Activated T-helper 17 cell treated with anti-CD3 and anti-CD28 coated beads, Interleukin-2, amount 50 U/mL, for 72 hours (primary cell): Measurements from ENCODE around the gene NSD1. TPM values are rescaled to one million over a fixed set of nuclear protein-coding genes. Genes with fewer than 3 reads are reported as not detected.

Experiments used
- ATAC-seq: fragments of 150-1000 bp; cut with Tn5 transposase; replicated peaks from 2 replicates; pipeline ENCODE4 v1.10.0; 2021; ENCODE audit warnings: mild to moderate bottlenecking, moderate library complexity
- H3K27ac Mint-ChIP-seq: one replicate; pipeline ENCODE4 v1.8.0; 2022; ENCODE audit warnings: mixed read lengths
- H3K27me3 Mint-ChIP-seq: one replicate; pipeline ENCODE4 v1.8.0; 2022; ENCODE audit warnings: mixed read lengths
- H3K36me3 Mint-ChIP-seq: one replicate; pipeline ENCODE4 v1.8.0; 2022; ENCODE audit warnings: low read depth, mild to moderate bottlenecking, mixed read lengths
- H3K4me1 Mint-ChIP-seq: one replicate; pipeline ENCODE4 v1.8.0; 2022; ENCODE audit warnings: mixed read lengths
- H3K4me3 Mint-ChIP-seq: one replicate; pipeline ENCODE4 v1.8.0; 2022; ENCODE audit warnings: mild to moderate bottlenecking, mixed read lengths
- H3K9me3 Mint-ChIP-seq: one replicate; pipeline ENCODE4 v1.8.0; 2022; ENCODE audit warnings: mixed read lengths
- total RNA-seq, 2 donors: library from RNA; stranded (reverse); gene quantifications; one replicate each; pipeline ENCODE4 v1.2.3, GENCODE V29; 2022

NSD1 gene
- total RNA-seq, 2 donors from 2014 or later: 66.7 to 86.1 TPM

GRCh38 chr5:177195307-177195952 lies 61.9 kb downstream of the NSD1 start:
- Mint-ChIP-seq H3K4me3 (no peak overlapping the region), H3K27me3 (no peaks in the 10 kb centered on the region), H3K4me1 (no peaks in the 10 kb centered on the region), H3K9me3 (no peaks in the 10 kb centered on the region), H3K27ac (peak overlapping the region; percentile 58), H3K36me3 (peaks cover 87% of the 10 kb centered on the region)
- no peak for ATAC-seq

DNA sequence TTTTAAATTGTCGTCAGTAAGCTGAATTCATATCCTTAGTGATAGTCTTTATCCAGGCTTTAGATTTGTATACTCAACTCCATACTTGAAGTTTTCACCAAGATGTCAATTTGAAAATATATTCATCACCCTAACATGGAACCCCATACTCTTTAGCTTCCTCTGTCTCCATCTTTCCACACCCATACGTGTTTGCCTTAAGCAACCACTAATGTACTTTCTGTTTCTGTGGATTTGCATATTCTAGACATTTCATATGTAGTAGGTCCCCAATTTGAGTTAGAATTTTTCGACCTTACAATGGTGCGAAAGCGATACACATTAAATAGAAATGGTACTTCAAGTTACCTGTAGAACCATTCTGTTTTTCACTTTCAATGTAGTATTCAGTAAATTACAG lies 65.2 kb downstream of the NSD1 start:
- no peaks in the 10 kb centered on the region for H3K27me3 Mint-ChIP-seq
- no peak overlapping the region for H3K27ac Mint-ChIP-seq
- H3K4me1 Mint-ChIP-seq: no peaks in the 10 kb centered on the region
- no peaks in the 10 kb centered on the region for H3K9me3 Mint-ChIP-seq
- ATAC-seq: no peak
- H3K4me3 Mint-ChIP-seq: no peak overlapping the region
- peaks cover 86% of the 10 kb centered on the region for H3K36me3 Mint-ChIP-seq

DNA sequence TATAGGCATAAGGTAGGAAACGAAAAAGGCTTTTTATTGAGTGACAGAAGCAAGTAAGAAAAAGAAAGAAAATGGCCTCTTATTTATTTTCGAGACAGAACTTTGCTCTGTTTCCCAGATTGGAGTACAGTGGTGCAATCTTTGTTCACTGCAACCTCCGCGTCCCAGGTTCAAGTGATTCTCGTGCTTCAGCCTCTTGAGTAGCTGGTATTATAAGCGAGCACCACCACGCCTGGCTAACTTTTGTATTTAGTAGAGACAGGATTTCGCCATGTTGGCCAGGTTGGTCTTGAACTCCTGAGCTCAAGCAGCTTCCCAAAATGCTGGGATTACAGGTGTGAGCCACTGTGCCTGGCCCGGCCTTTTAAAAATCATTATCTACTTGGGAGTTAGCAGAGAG lies 70.7 kb downstream of the NSD1 start:
- no peaks in the 10 kb centered on the region for H3K9me3 Mint-ChIP-seq
- H3K4me1 Mint-ChIP-seq: no peaks in the 10 kb centered on the region
- H3K27me3 Mint-ChIP-seq: no peaks in the 10 kb centered on the region
- ATAC-seq: no peak
- H3K4me3 Mint-ChIP-seq: no peak overlapping the region
- peak overlapping the region; percentile 11 for H3K27ac Mint-ChIP-seq
- H3K36me3 Mint-ChIP-seq: peaks cover 89% of the 10 kb centered on the region

- Mint-ChIP-seq H3K4me1 (no peaks in the 10 kb centered on the region), H3K36me3 (peaks cover 94% of the 10 kb centered on the region), H3K9me3 (no peaks in the 10 kb centered on the region)
These were observed 76.0 kb downstream of the NSD1 start for GRCh38 chr5:177209610-177210009.

DNA sequence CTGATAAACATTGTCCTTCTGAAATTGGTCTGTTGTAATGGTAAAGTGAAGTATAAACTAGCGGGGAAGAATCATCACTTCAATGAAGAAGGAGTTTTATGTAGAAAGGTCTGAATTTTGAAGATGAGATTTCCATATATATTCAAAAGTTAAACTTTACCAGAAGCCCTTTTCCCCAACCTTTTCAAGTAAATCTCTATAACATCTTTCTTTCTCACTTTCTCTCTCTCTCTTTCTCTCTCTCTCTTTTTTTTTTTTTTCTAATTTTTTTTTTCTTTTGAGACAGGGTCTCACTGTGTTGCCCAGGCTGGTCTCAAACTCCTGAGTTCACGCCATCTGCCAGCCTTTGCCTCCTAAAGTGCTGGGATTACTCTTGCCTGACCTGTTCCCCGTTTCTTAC lies 78.7 kb downstream of the NSD1 start:
- no peaks in the 10 kb centered on the region for H3K4me1 Mint-ChIP-seq
- H3K27ac Mint-ChIP-seq: peak overlapping the region; percentile 31
- no peak for ATAC-seq
- H3K4me3 Mint-ChIP-seq: no peak overlapping the region
- H3K27me3 Mint-ChIP-seq: no peaks in the 10 kb centered on the region
- H3K36me3 Mint-ChIP-seq: peaks cover 97% of the 10 kb centered on the region
- no peaks in the 10 kb centered on the region for H3K9me3 Mint-ChIP-seq

More at GRCh38 chr5:177209610-177210009, 76.0 kb downstream of the NSD1 start:
- Mint-ChIP-seq H3K27ac (peak overlapping the region; percentile 12), H3K4me3 (no peak overlapping the region), H3K27me3 (no peaks in the 10 kb centered on the region)
- ATAC-seq: no peak

DNA sequence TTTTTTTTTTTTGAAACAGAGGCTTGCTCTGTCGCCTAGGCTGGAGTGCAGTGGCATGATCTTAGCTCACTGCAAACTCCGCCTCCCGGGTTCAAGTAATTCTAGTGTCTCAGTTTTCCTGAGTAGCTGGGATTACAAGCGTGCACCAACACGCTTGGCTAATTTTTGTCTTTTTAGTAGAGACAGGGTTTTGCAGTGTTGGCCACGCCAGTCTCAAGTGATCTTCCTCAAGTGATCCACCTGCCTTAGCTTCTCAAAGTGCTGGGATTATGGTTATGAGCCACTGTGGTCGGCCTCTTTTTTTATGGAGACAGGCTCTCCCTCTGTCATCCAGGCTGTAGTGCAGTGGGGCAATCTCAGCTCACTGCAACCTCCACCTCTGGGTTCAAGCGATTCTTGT lies 87.0 kb downstream of the NSD1 start:
- Mint-ChIP-seq H3K27ac (no peak overlapping the region), H3K4me3 (no peak overlapping the region)

GRCh38 chr5:177222269-177222668 lies 88.7 kb downstream of the NSD1 start:
- H3K4me1 Mint-ChIP-seq: peaks cover 24% of the 10 kb centered on the region
- no peak overlapping the region for H3K4me3 Mint-ChIP-seq
- no peak for ATAC-seq
- peaks cover 69% of the 10 kb centered on the region for H3K36me3 Mint-ChIP-seq
- H3K27ac Mint-ChIP-seq: no peak overlapping the region
- no peaks in the 10 kb centered on the region for H3K9me3 Mint-ChIP-seq
- H3K27me3 Mint-ChIP-seq: no peaks in the 10 kb centered on the region

More for the DNA sequence above, 87.0 kb downstream of the NSD1 start:
- Mint-ChIP-seq H3K27me3 (no peaks in the 10 kb centered on the region), H3K9me3 (no peaks in the 10 kb centered on the region), H3K4me1 (peaks cover 18% of the 10 kb centered on the region), H3K36me3 (peaks cover 75% of the 10 kb centered on the region)
- no peak for ATAC-seq

GRCh38 chr5:177225798-177226197 lies 92.2 kb downstream of the NSD1 start:
- Mint-ChIP-seq H3K4me1 (peaks cover 30% of the 10 kb centered on the region), H3K9me3 (no peaks in the 10 kb centered on the region), H3K36me3 (peaks cover 68% of the 10 kb centered on the region), H3K4me3 (no peak overlapping the region), H3K27ac (no peak overlapping the region), H3K27me3 (no peaks in the 10 kb centered on the region)
- no peak for ATAC-seq

DNA sequence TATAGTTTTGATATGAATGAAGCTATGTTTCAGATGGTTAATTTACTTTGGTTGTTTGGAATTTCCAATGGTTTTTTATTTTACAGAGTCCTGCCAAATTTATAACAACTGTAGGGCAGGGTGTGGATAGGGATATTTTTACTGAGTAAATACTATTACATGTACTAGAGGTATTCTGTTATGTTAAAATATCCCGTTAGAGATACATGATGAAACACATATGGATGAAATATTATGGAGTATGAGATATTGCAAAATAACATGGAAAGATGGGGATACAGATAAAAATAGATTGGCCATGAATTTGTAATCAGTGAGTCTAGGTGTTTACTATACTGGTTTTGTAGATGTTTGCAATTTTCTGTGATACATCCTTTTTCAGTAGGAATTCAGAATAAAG lies 93.3 kb downstream of the NSD1 start:
- ATAC-seq: no peak
- Mint-ChIP-seq H3K27me3 (no peaks in the 10 kb centered on the region), H3K4me1 (peaks cover 26% of the 10 kb centered on the region), H3K4me3 (no peak overlapping the region), H3K9me3 (no peaks in the 10 kb centered on the region), H3K27ac (no peak overlapping the region), H3K36me3 (peaks cover 67% of the 10 kb centered on the region)

GRCh38 chr5:177228751-177229150 lies 95.2 kb downstream of the NSD1 start:
- Mint-ChIP-seq H3K27ac (no peak overlapping the region), H3K4me1 (peaks cover 21% of the 10 kb centered on the region)
- no peak for ATAC-seq

GRCh38 chr5:177230660-177231059 lies 97.1 kb downstream of the NSD1 start:
- Mint-ChIP-seq H3K9me3 (no peaks in the 10 kb centered on the region), H3K27me3 (no peaks in the 10 kb centered on the region), H3K4me1 (peaks cover 22% of the 10 kb centered on the region), H3K36me3 (peaks cover 73% of the 10 kb centered on the region), H3K27ac (peak overlapping the region; percentile 51), H3K4me3 (no peak overlapping the region)
- ATAC-seq: no peak

More at GRCh38 chr5:177228751-177229150, 95.2 kb downstream of the NSD1 start:
- Mint-ChIP-seq H3K36me3 (peaks cover 70% of the 10 kb centered on the region), H3K9me3 (no peaks in the 10 kb centered on the region), H3K4me3 (no peak overlapping the region), H3K27me3 (no peaks in the 10 kb centered on the region)

GRCh38 chr5:177231479-177232250 lies 98.1 kb downstream of the NSD1 start:
- Mint-ChIP-seq H3K27ac (no peak overlapping the region), H3K4me3 (no peak overlapping the region), H3K4me1 (peaks cover 22% of the 10 kb centered on the region), H3K36me3 (peaks cover 77% of the 10 kb centered on the region), H3K27me3 (no peaks in the 10 kb centered on the region), H3K9me3 (no peaks in the 10 kb centered on the region)
- no peak for ATAC-seq

GRCh38 chr5:177232358-177232757 lies 98.8 kb downstream of the NSD1 start:
- peaks cover 78% of the 10 kb centered on the region for H3K36me3 Mint-ChIP-seq
- H3K27ac Mint-ChIP-seq: peak overlapping the region; percentile 41
- H3K9me3 Mint-ChIP-seq: no peaks in the 10 kb centered on the region
- H3K27me3 Mint-ChIP-seq: no peaks in the 10 kb centered on the region
- H3K4me3 Mint-ChIP-seq: no peak overlapping the region
- ATAC-seq: no peak
- H3K4me1 Mint-ChIP-seq: peaks cover 16% of the 10 kb centered on the region

DNA sequence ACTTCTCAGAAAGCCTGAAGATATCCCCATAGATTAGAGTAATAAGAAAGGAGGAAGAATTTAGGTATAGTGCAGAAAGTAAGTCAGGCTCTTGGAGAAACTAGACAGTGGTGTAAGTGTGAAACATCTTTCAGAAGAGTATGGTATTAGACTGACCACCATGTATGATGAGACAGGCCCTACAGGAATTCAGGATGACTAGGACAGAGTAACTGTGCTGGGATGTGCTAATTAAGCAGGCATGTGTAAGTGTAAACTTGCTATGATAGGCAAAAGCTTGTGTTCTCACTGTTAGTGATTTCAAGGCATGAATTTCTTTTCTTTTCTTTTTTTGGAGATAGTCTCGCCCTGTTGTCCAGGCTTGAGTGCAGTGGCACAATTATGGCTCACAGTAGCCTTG lies 99.2 kb downstream of the NSD1 start:
- peak; percentile 39 for ATAC-seq
- Mint-ChIP-seq H3K4me3 (no peak overlapping the region), H3K27ac (peak overlapping the region; percentile 41), H3K9me3 (no peaks in the 10 kb centered on the region), H3K27me3 (no peaks in the 10 kb centered on the region), H3K4me1 (peaks cover 16% of the 10 kb centered on the region), H3K36me3 (peaks cover 82% of the 10 kb centered on the region)

DNA sequence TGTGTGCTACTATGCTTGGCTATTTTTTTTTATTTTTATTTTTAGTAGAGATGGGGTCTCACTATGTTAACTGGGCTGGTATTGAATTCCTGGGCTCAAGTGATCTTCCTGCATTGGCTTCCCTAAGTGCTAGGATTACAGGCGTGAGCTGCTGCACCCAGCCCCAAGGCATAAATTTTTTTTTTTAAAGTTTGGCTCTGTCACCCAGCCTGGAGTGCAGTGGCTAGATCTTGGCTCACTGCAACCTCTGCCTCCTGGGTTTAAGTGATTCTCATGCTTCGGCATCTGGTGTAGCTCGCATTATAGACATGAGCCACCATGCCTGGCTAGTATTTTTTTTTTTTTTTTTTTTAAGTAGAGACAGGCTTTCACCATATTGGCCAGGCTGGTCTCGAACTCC lies 99.6 kb downstream of the NSD1 start:
- peaks cover 83% of the 10 kb centered on the region for H3K36me3 Mint-ChIP-seq
- no peak overlapping the region for H3K4me3 Mint-ChIP-seq
- no peaks in the 10 kb centered on the region for H3K9me3 Mint-ChIP-seq
- H3K4me1 Mint-ChIP-seq: peaks cover 16% of the 10 kb centered on the region
- no peak for ATAC-seq
- H3K27ac Mint-ChIP-seq: peak overlapping the region; percentile 41
- H3K27me3 Mint-ChIP-seq: no peaks in the 10 kb centered on the region
